ENCODE data around the gene WDR93. TPM values are rescaled to one million over a fixed set of nuclear protein-coding genes. Genes with fewer than 3 reads are reported as not detected.

The WDR93 gene
- total RNA-seq, 2 experiments from 2014 or later: not detected

- POLR2A ChIA-PET: no interaction called here
- intact Hi-C loops (cut with micrococcal nuclease): no loop called here
Measured at GRCh38 chr15:89792106-89792805, 101.6 kb downstream of the WDR93 start.

More at GRCh38 chr15:89792106-89792805, 101.6 kb downstream of the WDR93 start:
- no peak for DNase-seq
- peaks cover 10% of the 10 kb centered on the region for H3K27me3 Mint-ChIP-seq
- H3K27ac Mint-ChIP-seq: no peak overlapping the region
- peaks cover 4% of the 10 kb centered on the region for H3K36me3 Mint-ChIP-seq
- H3K4me1 Mint-ChIP-seq (ENCODE audit: low read depth): no peaks in the 10 kb centered on the region
- H3K4me3 Mint-ChIP-seq: no peak overlapping the region
- CTCF ChIA-PET: no interaction called here
- peaks cover 18% of the 10 kb centered on the region for H3K9me3 Mint-ChIP-seq

Other genes starting within 250 kb of the WDR93 start
- not detected for gene RHCG, start 194.2 kb upstream of the WDR93 start, total RNA-seq
- gene TICRR, start 115.3 kb upstream of the WDR93 start, total RNA-seq: 10 to 100 TPM; 16.8 to 18.0 TPM
- under 1 TPM; 0.92 to 0.95 TPM for gene KIF7, start 35.3 kb upstream of the WDR93 start, total RNA-seq
- gene PLIN1, start 11.4 kb upstream of the WDR93 start, total RNA-seq: under 1 TPM; 0.17 to 0.31 TPM
- 1 to 10 TPM; 2.9 to 3.1 TPM for gene PEX11A, start 57 bp upstream of the WDR93 start, total RNA-seq
- 1 to 10 TPM; 4.6 to 6.7 TPM for gene MESP1, start 60.4 kb downstream of the WDR93 start, total RNA-seq
- gene MESP2, start 85.5 kb downstream of the WDR93 start, total RNA-seq: not detected
- gene ANPEP, start 124.0 kb downstream of the WDR93 start, total RNA-seq: under 1 TPM; 0.12 to 0.14 TPM
- gene AP3S2, start 203.2 kb downstream of the WDR93 start, total RNA-seq: 10 to 100 TPM; 17.2 to 23.5 TPM
- under 1 TPM in 1 of 2 experiments, not detected in 1; 0.05 TPM for gene ARPIN, start 222.1 kb downstream of the WDR93 start, total RNA-seq

Data from activated CD4-positive, alpha-beta memory T cell treated with anti-CD3 and anti-CD28 coated beads for 36 hours (primary cell).